Psoas muscle (tissue), 8 donors: ENCODE data around the gene DOCK11. TPM values are rescaled to one million over a fixed set of nuclear protein-coding genes. Genes with fewer than 3 reads are reported as not detected.

Experiments
- ATAC-seq, 4 donors: fragments of 200-7000 bp; cut with Tn5 transposase; one replicate each; pipeline ENCODE4 v1.9.1; 2020; ENCODE audit warnings: moderate library complexity in 3 of 4, mild to moderate bottlenecking in 2 of 4
- DNase-seq, 2 donors: peaks; one replicate each; pipeline ENCODE4 v3.0.0-alpha.2; 2020
- H3K27ac ChIP-seq: fragments of 200-600 bp; one replicate; pipeline ENCODE4 v1.8.0; 2022
- H3K27me3 ChIP-seq, 3 donors: fragments of 200-600 bp in 1 of 3; one replicate each; pipeline versions ENCODE4 v1.6.1 to v1.8.0; 2013 to 2022; ENCODE audit warnings: low read length in 2 of 3, mild to moderate bottlenecking in 2 of 3, moderate library complexity in 1 of 3; ENCODE audit not compliant: insufficient read depth in 3 of 3
- H3K36me3 ChIP-seq, 2 donors: fragments of 200-600 bp in 1 of 2; one replicate each; pipeline versions ENCODE4 v1.6.1 to v1.8.0; 2013 to 2022; ENCODE audit warnings: low read depth in 1 of 2, mild to moderate bottlenecking in 1 of 2, moderate library complexity in 1 of 2; ENCODE audit not compliant: insufficient read depth in 1 of 2
- H3K4me1 ChIP-seq: fragments of 200-600 bp; one replicate; pipeline ENCODE4 v1.8.0; 2022
- H3K4me3 ChIP-seq: fragments of 200-600 bp; one replicate; pipeline ENCODE4 v1.8.0; 2022; ENCODE audit warnings: mild to moderate bottlenecking
- H3K9me3 ChIP-seq: fragments of 200-600 bp; one replicate; pipeline ENCODE4 v1.8.0; 2022
- CTCF ChIP-seq: fragments of 200-600 bp; IDR thresholded peaks from one replicate; pipeline ENCODE4 v1.8.0; 2022; ENCODE audit warnings: antibody characterized with exemption
- WGBS, 3 donors: extraction: QIAGEN DNeasy Blood & Tissue Kit; methylation state at CpG; one replicate each; pipeline versions ENCODE4 v1.1.6 to v1.1.7; 2013; 5-methylcytosine and 5-hydroxymethylcytosine counted together
- intact Hi-C, 2 donors: fragments of 100-400 bp; cut with DNase I; formaldehyde crosslinking; loops; one replicate each; pipeline versions ENCODE4 v1.11.0 to v1.14.2; 2022
- polyA plus RNA-seq, 3 donors: library from polyadenylated mRNA; stranded (reverse); fragments of 200-250 nt; gene quantifications; one replicate each; pipeline ENCODE4 v1.2.3, GENCODE V29; 2013
- total RNA-seq, 4 donors: library from RNA; stranded (reverse); fragmentation: NEBNext Ultra II Directional in 2 of 4; extraction: Animal tissue kit (Norgen Biotek cat#: 25700) in 2 of 4; gene quantifications; one replicate each; pipeline versions ENCODE4 v1.2.1 to v1.2.4, GENCODE V29; 2021 to 2023
- donor health status: healthy with polysubstance abuse.
- donor health status: DM: no; HTN: no; CAD: no; lungs with moderate emphysema.
- donor health status: Bipolar disorder and iron deficiency.
- donor health status: healthy.
- donor health status: DM: yes; HTN: yes; CAD: no.
- donor health status: DM: no; HTN: no; CAD: no.
- donor health status: DM: no; HTN: no; CAD: no.
- donor health status: DM: yes; HTN: yes; CAD: no.

DOCK11 gene
- total and polyA plus RNA-seq, 7 donors: 1.6 to 4.4 (median 1.9) TPM

GRCh38 chrX:118593407-118593806, 97.8 kb downstream of the DOCK11 start:
- TF ChIP-seq CTCF: no peak
- no peaks in the 10 kb centered on the region for H3K27me3 ChIP-seq
- H3K27ac ChIP-seq: no peak overlapping the region
- DNase-seq (no peak), ATAC-seq (no peak)
- no peaks in the 10 kb centered on the region for H3K36me3 ChIP-seq
- no peaks in the 10 kb centered on the region for H3K4me1 ChIP-seq
- 61 to 91% (median 76%) methylated on average over 3 of the region's 3 CpGs for WGBS, 3 donors
- H3K4me3 ChIP-seq: no peak overlapping the region
- intact Hi-C loops: no loop called here
- no peaks in the 10 kb centered on the region for H3K9me3 ChIP-seq

- no peaks in the 10 kb centered on the region for H3K36me3 ChIP-seq
- intact Hi-C loops: no loop called here
- no peaks in the 10 kb centered on the region for H3K4me1 ChIP-seq
- ATAC-seq (no peak), DNase-seq (no peak)
- TF ChIP-seq CTCF: no peak
- no peak overlapping the region for H3K4me3 ChIP-seq
- no peaks in the 10 kb centered on the region for H3K27me3 ChIP-seq
- WGBS, 3 donors: 72 to 96% (median 91%) methylated on average over 4 of the region's 4 CpGs
- H3K9me3 ChIP-seq: no peaks in the 10 kb centered on the region
- no peak overlapping the region for H3K27ac ChIP-seq
Measured at GRCh38 chrX:118594697-118595420, 99.2 kb downstream of the DOCK11 start.

GRCh38 chrX:118595501-118596042, 100.0 kb downstream of the DOCK11 start:
- no peak overlapping the region for H3K4me3 ChIP-seq
- H3K36me3 ChIP-seq: no peaks in the 10 kb centered on the region
- H3K4me1 ChIP-seq: no peaks in the 10 kb centered on the region
- no peaks in the 10 kb centered on the region for H3K27me3 ChIP-seq
- no peak for DNase-seq
- no peak for TF ChIP-seq CTCF
- no peaks in the 10 kb centered on the region for H3K9me3 ChIP-seq
- WGBS, 3 donors: 59 to 72% (median 60%) methylated on average over 7 of the region's 7 CpGs
- intact Hi-C loops: no loop called here
- no peak for ATAC-seq
- H3K27ac ChIP-seq: no peak overlapping the region

- no peaks in the 10 kb centered on the region for H3K9me3 ChIP-seq
- no peak overlapping the region for H3K4me3 ChIP-seq
- DNase-seq: no peak
- intact Hi-C loops: no loop called here
- no peaks in the 10 kb centered on the region for H3K27me3 ChIP-seq
- H3K4me1 ChIP-seq: no peaks in the 10 kb centered on the region
- no peak for TF ChIP-seq CTCF
- ATAC-seq: no peak
- H3K36me3 ChIP-seq: no peaks in the 10 kb centered on the region
- no peak overlapping the region for H3K27ac ChIP-seq
Measured at GRCh38 chrX:118596390-118596789, 100.8 kb downstream of the DOCK11 start.
